OCI-LY1 (cell line): ENCODE data around the gene KCNMA1.

Experiments
- H2AFZ ChIP-seq: fragments of 200-600 bp; sonication (generic), shearing (Covaris generic); 2 replicates; pipeline ENCODE4 v1.6.0; 2014; ENCODE audit warnings: antibody characterized with exemption, mild to moderate bottlenecking, low read length
- H3F3A ChIP-seq: fragments of 200-600 bp; sonication (generic), shearing (Covaris generic); 2 replicates; pipeline ENCODE4 v1.6.0; 2014; ENCODE audit warnings: mild to moderate bottlenecking, antibody characterized with exemption, low read length, moderate library complexity; ENCODE audit not compliant: insufficient read depth
- H3K27ac ChIP-seq: fragments of 200-600 bp; sonication (generic); 2 replicates; pipeline ENCODE4 v1.5.1; 2014; ENCODE audit warnings: low read length, mixed run types, mild to moderate bottlenecking, low read depth; ENCODE audit not compliant: poor library complexity, severe bottlenecking
- H3K27me3 ChIP-seq: fragments of 200-600 bp; sonication (generic); 2 replicates; pipeline ENCODE4 v1.6.0; 2014; ENCODE audit warnings: antibody characterized with exemption, mild to moderate bottlenecking, low read length, moderate library complexity; ENCODE audit not compliant: insufficient read depth
- H3K36me3 ChIP-seq: fragments of 200-600 bp; sonication (generic); 2 replicates; pipeline ENCODE4 v1.6.1; 2014; ENCODE audit warnings: mild to moderate bottlenecking, antibody characterized with exemption, low read length, moderate library complexity, mixed read lengths; ENCODE audit not compliant: insufficient read depth
- H3K4me1 ChIP-seq: fragments of 200-600 bp; sonication (generic); 2 replicates; pipeline ENCODE4 v1.5.1; 2014; ENCODE audit warnings: mild to moderate bottlenecking, low read length, moderate library complexity; ENCODE audit not compliant: insufficient read depth, severe bottlenecking
- H3K4me2 ChIP-seq: fragments of 200-600 bp; sonication (generic), shearing (Covaris generic); 2 replicates; pipeline ENCODE4 v1.6.1; 2014; ENCODE audit warnings: low read length
- H3K4me3 ChIP-seq: fragments of 200-600 bp; sonication (generic); 2 replicates; pipeline ENCODE4 v1.5.1; 2014; ENCODE audit warnings: low read length, low read depth, mild to moderate bottlenecking, mixed read lengths; ENCODE audit not compliant: poor library complexity, severe bottlenecking
- H3K79me2 ChIP-seq: fragments of 200-600 bp; shearing (Covaris generic); 2 replicates; pipeline ENCODE4 v1.6.1; 2016; ENCODE audit warnings: mixed run types, low read length, mixed read lengths; ENCODE audit not compliant: insufficient read depth
- H3K9ac ChIP-seq: fragments of 200-600 bp; sonication (generic), shearing (Covaris generic); 2 replicates; pipeline ENCODE4 v1.6.1; 2014; ENCODE audit warnings: mild to moderate bottlenecking, low read length, mixed read lengths
- H3K9me2 ChIP-seq: fragments of 200-600 bp; sonication (generic), shearing (Covaris generic); 2 replicates; pipeline ENCODE4 v1.6.1; 2014; ENCODE audit warnings: low read depth, mild to moderate bottlenecking, low read length, mixed read lengths
- H3K9me3 ChIP-seq: fragments of 200-600 bp; shearing (Covaris generic); 2 replicates; pipeline ENCODE4 v1.6.1; 2014; ENCODE audit warnings: low read length, mixed read lengths
- H4K20me1 ChIP-seq: fragments of 200-600 bp; sonication (generic), shearing (Covaris generic); 2 replicates; pipeline ENCODE4 v1.6.0; 2016; ENCODE audit warnings: mild to moderate bottlenecking, low read length; ENCODE audit not compliant: insufficient read depth
- EZH2 ChIP-seq: fragments of 200-600 bp; sonication (generic), shearing (Covaris generic); IDR thresholded peaks from 2 replicates; pipeline ENCODE4 v1.8.0; 2017; ENCODE audit warnings: borderline replicate concordance, mixed run types, mild to moderate bottlenecking, antibody characterized with exemption, low read length, moderate library complexity, mixed read lengths
- TF ChIP-seq, protein P1 (sequence below): fragments of 200-600 bp; sonication (generic), shearing (Covaris generic); IDR thresholded peaks from 2 replicates; pipeline ENCODE4 v1.5.1; 2017; ENCODE audit warnings: mild to moderate bottlenecking, antibody characterized with exemption, low read length, moderate library complexity, mixed read lengths

KCNMA1 gene

DNA sequence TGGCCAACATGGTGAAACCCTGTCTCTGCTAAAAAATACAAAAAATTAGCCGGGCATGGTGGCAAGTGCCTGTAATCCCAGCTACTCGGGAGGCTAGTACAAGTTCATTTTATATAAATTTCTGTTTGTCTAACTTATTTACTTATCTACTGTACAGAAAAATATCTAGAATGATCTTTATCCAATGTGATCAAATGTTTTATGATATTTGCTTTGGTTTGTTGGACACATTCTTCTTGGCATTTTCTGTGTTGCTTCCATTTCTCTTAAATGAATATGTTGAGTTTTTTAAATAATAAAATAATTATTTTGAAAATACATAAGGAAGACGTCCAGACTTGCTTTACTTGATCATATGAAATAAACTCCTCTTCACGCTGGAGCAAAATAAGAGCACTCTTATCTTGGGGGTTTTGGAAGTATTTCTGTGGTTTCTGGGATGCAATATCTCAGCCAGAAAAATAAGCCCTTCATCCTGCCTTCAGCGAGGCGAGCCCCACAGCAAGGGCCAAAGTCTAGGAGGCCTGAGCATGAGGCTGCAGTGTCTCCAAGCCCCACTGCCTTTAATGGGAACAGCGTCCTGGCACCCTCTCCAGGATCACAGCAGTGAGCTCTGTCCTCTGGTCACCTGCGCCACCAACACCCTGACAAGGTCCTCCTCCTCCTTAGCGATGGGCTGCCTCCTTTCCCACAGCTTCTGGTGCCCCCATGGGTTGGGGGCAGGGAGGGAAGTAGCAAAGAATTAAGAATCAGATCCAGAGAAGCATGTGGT, 480.2 kb downstream of the KCNMA1 start:
- H3K9me2 ChIP-seq = no peaks in the 10 kb centered on the region
- TF ChIP-seq, protein P1, sequence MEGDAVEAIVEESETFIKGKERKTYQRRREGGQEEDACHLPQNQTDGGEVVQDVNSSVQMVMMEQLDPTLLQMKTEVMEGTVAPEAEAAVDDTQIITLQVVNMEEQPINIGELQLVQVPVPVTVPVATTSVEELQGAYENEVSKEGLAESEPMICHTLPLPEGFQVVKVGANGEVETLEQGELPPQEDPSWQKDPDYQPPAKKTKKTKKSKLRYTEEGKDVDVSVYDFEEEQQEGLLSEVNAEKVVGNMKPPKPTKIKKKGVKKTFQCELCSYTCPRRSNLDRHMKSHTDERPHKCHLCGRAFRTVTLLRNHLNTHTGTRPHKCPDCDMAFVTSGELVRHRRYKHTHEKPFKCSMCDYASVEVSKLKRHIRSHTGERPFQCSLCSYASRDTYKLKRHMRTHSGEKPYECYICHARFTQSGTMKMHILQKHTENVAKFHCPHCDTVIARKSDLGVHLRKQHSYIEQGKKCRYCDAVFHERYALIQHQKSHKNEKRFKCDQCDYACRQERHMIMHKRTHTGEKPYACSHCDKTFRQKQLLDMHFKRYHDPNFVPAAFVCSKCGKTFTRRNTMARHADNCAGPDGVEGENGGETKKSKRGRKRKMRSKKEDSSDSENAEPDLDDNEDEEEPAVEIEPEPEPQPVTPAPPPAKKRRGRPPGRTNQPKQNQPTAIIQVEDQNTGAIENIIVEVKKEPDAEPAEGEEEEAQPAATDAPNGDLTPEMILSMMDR = no peak
- TF ChIP-seq EZH2 = no peak
- H3K4me1 ChIP-seq = no peaks in the 10 kb centered on the region
- no peaks in the 10 kb centered on the region for H3K36me3 ChIP-seq
- no peak overlapping the region for H2AFZ ChIP-seq
- H3K27me3 ChIP-seq = no peaks in the 10 kb centered on the region
- H4K20me1 ChIP-seq = no peaks in the 10 kb centered on the region
- H3K79me2 ChIP-seq = no peaks in the 10 kb centered on the region
- H3K4me3 ChIP-seq = no peak overlapping the region
- H3K9ac ChIP-seq = no peak overlapping the region
- no peak overlapping the region for H3K27ac ChIP-seq
- H3F3A ChIP-seq = no peaks in the 10 kb centered on the region
- H3K9me3 ChIP-seq = no peaks in the 10 kb centered on the region
- no peak overlapping the region for H3K4me2 ChIP-seq

DNA sequence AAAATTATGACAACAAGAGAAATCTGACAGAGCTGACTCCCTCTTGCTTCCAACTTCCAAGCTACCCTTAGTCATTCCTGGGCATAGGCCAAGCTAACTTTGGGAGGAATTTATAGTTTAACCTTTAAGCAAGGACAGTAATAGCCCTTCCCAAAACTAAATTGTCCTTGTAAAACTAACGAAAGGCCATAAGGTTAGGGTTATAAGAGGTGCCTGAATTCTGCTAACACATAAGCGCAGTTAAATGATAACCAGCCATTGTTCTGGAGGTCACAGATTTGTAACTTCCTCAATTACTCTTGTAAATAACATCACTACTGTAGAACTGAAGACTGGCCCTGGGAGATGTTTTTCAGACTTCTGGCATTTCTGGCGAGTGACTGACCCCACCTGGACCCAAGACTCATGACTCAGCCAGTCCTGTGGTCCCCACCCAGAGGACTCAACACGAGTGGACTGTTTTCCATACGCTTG, 481.2 kb downstream of the KCNMA1 start:
- Histone ChIP-seq H3K36me3 (no peaks in the 10 kb centered on the region), H2AFZ (no peak overlapping the region), H3K9me2 (no peaks in the 10 kb centered on the region), H3K4me1 (no peaks in the 10 kb centered on the region), H3K9ac (no peak overlapping the region), H4K20me1 (no peaks in the 10 kb centered on the region), H3K4me3 (no peak overlapping the region), H3K27ac (no peak overlapping the region), H3K4me2 (no peak overlapping the region), H3F3A (no peaks in the 10 kb centered on the region), H3K79me2 (no peaks in the 10 kb centered on the region), H3K9me3 (no peaks in the 10 kb centered on the region), H3K27me3 (no peaks in the 10 kb centered on the region)
- TF ChIP-seq, protein P1 = no peak
- TF ChIP-seq EZH2 = no peak

DNA sequence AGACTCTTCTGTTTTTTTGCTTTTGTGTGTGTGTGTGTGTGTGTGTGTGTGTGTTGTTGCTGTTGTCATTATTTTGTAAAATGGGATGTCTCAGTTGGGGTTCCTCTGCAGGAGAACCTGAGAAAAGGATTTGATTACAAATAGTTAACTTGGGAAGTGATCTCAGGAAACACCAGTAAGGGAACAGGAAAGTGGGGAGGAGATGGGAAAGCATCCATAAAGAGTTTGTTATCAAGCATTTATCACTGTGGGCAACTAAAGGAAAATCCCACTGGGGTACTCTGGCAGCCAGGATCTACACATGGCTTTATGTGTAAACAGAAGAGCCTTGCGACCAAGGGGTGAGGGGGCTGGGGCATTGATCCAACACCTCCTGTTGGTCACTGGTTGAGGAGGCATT, 485.4 kb downstream of the KCNMA1 start:
- Histone ChIP-seq H3K4me3 (no peak overlapping the region), H3K4me2 (no peak overlapping the region), H3K9me2 (no peaks in the 10 kb centered on the region), H3K9me3 (no peaks in the 10 kb centered on the region), H3K9ac (no peak overlapping the region), H3K79me2 (no peaks in the 10 kb centered on the region), H3K4me1 (no peaks in the 10 kb centered on the region), H3F3A (no peaks in the 10 kb centered on the region), H4K20me1 (no peaks in the 10 kb centered on the region), H3K27ac (no peak overlapping the region), H3K36me3 (no peaks in the 10 kb centered on the region), H2AFZ (no peak overlapping the region), H3K27me3 (no peaks in the 10 kb centered on the region)
- TF ChIP-seq, protein P1 = no peak
- TF ChIP-seq EZH2 = no peak
